ENCODE measurements around the gene SLC6A6. TPM values are rescaled to one million over a fixed set of nuclear protein-coding genes. Genes with fewer than 3 reads are reported as not detected.

The SLC6A6 gene
- total and polyA plus RNA-seq, 11 donors = 9.1 to 121 (median 34.9) TPM

DNA sequence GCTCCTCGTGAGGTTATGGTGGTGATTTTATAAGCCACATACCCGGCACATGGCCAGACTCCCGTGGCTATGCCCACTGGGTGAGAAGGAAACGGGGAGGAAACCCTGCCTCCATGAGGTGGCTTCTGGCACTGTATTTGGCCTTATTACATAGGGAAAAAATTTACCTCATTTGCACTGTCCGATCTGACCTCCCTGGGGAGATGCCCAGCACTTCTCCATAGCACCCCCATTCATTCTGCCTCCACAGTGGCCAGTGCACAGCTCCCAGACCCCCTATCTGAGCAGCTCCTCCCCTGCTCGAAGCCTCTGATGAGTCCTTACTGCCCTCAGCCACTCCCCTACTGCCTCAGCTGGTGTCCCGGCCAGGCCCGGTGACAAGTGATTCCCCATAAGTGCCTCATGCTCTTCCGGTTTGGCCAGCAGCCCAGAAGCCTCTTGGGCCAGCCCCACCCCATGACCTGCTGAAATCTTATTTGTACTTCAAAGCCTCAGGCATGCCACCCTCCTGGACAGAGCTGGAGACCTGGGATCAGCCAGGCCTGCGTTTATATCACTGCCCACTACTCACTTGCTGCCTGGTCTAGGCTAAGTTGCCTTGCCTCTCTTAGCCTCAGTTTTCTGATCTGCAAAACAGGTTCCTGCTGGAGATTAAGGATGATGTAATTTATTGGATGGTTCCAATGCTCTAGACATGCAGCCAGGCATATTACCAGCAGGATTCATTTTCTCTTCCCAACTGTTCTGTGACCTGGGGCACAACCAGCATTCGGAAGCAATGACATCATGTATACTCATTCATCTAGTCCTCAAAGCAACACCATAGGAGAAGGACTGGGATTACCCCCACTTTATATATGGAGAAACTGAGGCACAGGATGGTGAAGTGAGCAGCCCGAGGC, 30.6 kb upstream of the SLC6A6 start:
- Histone ChIP-seq H3K9me3 (no peaks in the 10 kb centered on the region), H3K27ac (peak overlapping the region in 11 of 12 donors; percentile 11 to 87 (median 64)), H3K4me1 (peaks cover 6 to 69% (median 43%) of the 10 kb centered on the region in 12 donors), H3K4me3 (no peak overlapping the region), H3K27me3 (peaks cover 0 to 13% (median 0%) of the 10 kb centered on the region in 9 donors), H3K36me3 (no peaks in the 10 kb centered on the region)
- intact Hi-C loops (cut with DNase I) = loop anchor here in 2 of 10 donors (2.0 to 10.0 kb wide), 3 partner anchors 31 to 137 kb away; partner anchors contain the start of gene SLC6A6 (in 1 of the 2)
- ATAC-seq = peak; percentile 73 to 87 (median 82)
- DNase-seq = peak; percentile 86 to 94 (median 89)
- WGBS, 4 donors = 19 to 30% (median 20%) methylated on average over 12 of the region's 12 CpGs
- TF ChIP-seq CTCF (IDR thresholded peaks at IDR 0.05) (peak in 3 of 12 donors; percentile 7 to 19 (median 17)), POLR2A (IDR thresholded peaks at IDR 0.05) (peak in 1 of 2 donors; percentile 14)

DNA sequence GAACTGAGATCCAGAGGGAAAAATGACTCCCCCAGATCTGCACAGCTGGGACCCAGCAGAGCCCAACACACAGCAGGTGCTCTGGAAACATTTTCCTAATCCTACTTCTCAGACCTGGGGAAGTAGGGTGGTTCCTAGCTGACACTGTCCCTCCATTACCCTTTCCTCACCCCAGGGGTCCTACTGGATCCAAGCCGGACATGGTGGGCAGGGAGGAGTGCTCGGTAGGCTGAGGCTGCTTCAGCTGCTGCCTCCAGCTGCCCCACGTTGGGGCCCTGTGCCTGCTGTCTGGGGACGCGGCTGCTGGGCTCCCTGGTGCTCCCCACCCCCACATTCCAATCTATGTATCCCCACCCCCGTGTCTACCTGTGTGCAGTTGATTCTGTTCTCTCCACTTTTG, 29.8 kb upstream of the SLC6A6 start:
- Histone ChIP-seq H3K36me3 (no peaks in the 10 kb centered on the region), H3K9me3 (no peaks in the 10 kb centered on the region), H3K4me3 (no peak overlapping the region), H3K27me3 (peaks cover 0 to 13% (median 0%) of the 10 kb centered on the region in 9 donors), H3K4me1 (peaks cover 6 to 73% (median 46%) of the 10 kb centered on the region in 12 donors), H3K27ac (peak overlapping the region in 11 of 12 donors; percentile 11 to 87 (median 64))
- ATAC-seq (no peak), DNase-seq (no peak)
- 61 to 72% (median 71%) methylated on average over 6 of the region's 6 CpGs for WGBS, 4 donors
- intact Hi-C loops (cut with DNase I) = loop anchor here in 2 of 10 donors (2.0 to 10.0 kb wide), 3 partner anchors 30 to 138 kb away; partner anchors contain the start of gene SLC6A6 (in 1 of the 2)
- TF ChIP-seq POLR2A (IDR thresholded peaks at IDR 0.05) (no peak), CTCF (IDR thresholded peaks at IDR 0.05) (no peak)

DNA sequence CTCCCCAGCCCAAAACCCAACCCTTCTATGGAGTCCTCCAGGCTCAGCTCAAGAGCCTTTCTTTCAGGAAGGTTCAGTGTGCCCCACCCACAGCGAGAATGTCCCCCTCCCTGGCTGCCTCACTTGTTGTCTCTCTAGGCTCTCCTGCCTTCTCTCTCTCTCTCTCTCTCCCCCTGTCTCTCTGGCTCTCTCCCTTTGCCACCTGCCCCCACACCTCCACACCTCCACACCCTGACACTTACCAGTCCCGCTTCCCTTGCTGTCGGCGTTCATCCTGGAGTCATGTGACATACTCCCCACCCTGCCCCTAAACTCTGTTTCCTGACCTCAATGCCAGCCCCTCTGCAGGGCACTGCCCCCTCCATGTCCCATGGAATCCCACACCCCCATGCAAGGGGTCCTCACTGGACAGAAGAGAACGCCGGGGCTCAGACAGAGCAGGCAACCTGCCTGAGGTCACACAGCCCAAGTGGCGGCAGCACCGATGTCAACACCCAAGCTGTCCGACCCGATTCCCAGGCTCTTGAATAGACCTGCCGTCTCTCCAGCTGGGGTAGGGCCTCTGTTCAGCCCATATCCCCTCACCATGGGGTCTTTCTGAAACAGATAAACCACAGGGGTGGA, 28.5 kb upstream of the SLC6A6 start:
- WGBS, 4 donors = 46 to 56% (median 52%) methylated on average over 11 of the region's 11 CpGs

More for the DNA sequence above, 28.5 kb upstream of the SLC6A6 start:
- no peak overlapping the region for H3K4me3 ChIP-seq
- H3K36me3 ChIP-seq = no peaks in the 10 kb centered on the region
- intact Hi-C loops (cut with DNase I) = loop anchor here in 2 of 10 donors (2.0 to 10.0 kb wide), 3 partner anchors 29 to 139 kb away; partner anchors contain the start of gene SLC6A6 (in 1 of the 2)
- no peak for ATAC-seq
- peak overlapping the region in 10 of 12 donors; percentile 36 to 92 (median 78) for H3K27ac ChIP-seq
- H3K9me3 ChIP-seq = no peaks in the 10 kb centered on the region
- peaks cover 6 to 73% (median 47%) of the 10 kb centered on the region in 12 donors for H3K4me1 ChIP-seq
- peaks cover 0 to 7% (median 0%) of the 10 kb centered on the region in 9 donors for H3K27me3 ChIP-seq
- TF ChIP-seq CTCF (IDR thresholded peaks at IDR 0.05) (no peak), POLR2A (IDR thresholded peaks at IDR 0.05) (no peak)
- no peak for DNase-seq
